Fibroblast of lung (primary cell): ENCODE data around the gene AGBL1. TPM values are rescaled to one million over a fixed set of nuclear protein-coding genes. Genes with fewer than 3 reads are reported as not detected.

Experiments
- DNase-seq, 2 donors: peaks; one replicate each; pipeline versions ENCODE4 v3.0.0 to v3.0.0-alpha.2; 2010; ENCODE audit warnings: low read depth in 2 of 2
- H2AFZ ChIP-seq: 2 replicates; pipeline ENCODE4 v1.5.1; 2012; ENCODE audit warnings: low read length, control low read depth, inconsistent platforms
- H3K27ac ChIP-seq: 2 replicates; pipeline ENCODE4 v1.5.1; 2011; ENCODE audit warnings: low read length, control low read depth; ENCODE audit not compliant: insufficient read depth
- H3K27me3 ChIP-seq: 2 replicates; pipeline ENCODE4 v1.5.1; 2011; ENCODE audit warnings: mild to moderate bottlenecking, low read length; ENCODE audit not compliant: control insufficient read depth, insufficient read depth
- H3K36me3 ChIP-seq: 2 replicates; pipeline ENCODE4 v1.5.1; 2011; ENCODE audit warnings: low read length; ENCODE audit not compliant: control insufficient read depth, insufficient read depth
- H3K4me1 ChIP-seq: 2 replicates; pipeline ENCODE4 v1.5.1; 2011; ENCODE audit warnings: low read length; ENCODE audit not compliant: control insufficient read depth, insufficient read depth; ENCODE audit errors: extremely low read depth
- H3K4me2 ChIP-seq: 2 replicates; pipeline ENCODE4 v1.5.1; 2011; ENCODE audit warnings: low read length, control low read depth; ENCODE audit not compliant: insufficient read depth; ENCODE audit errors: extremely low read depth
- H3K4me3 ChIP-seq, 4 experiments: fragments of 200-600 bp in 1 of 4; sonication (generic) in 1 of 4; replicated peaks in 1 of 4; 2 replicates each; pipeline ENCODE4 v1.5.1; 2011 to 2016; ENCODE audit warnings: low read length in 4 of 4, low read depth in 3 of 4, mild to moderate bottlenecking in 3 of 4, control low read depth in 2 of 4, inconsistent platforms in 1 of 4, mixed read lengths in 1 of 4; ENCODE audit not compliant: insufficient read depth in 1 of 4; ENCODE audit errors: control extremely low read depth in 1 of 4
- H3K79me2 ChIP-seq: 2 replicates; pipeline ENCODE4 v1.5.1; 2012; ENCODE audit warnings: mild to moderate bottlenecking, low read length, inconsistent platforms; ENCODE audit not compliant: control insufficient read depth, insufficient read depth
- H3K9ac ChIP-seq: 2 replicates; pipeline ENCODE4 v1.5.1; 2011; ENCODE audit warnings: mild to moderate bottlenecking, low read length, control low read depth; ENCODE audit not compliant: insufficient read depth
- H3K9me3 ChIP-seq: 2 replicates; pipeline ENCODE4 v1.5.1; 2012; ENCODE audit warnings: low read depth, low read length; ENCODE audit not compliant: control insufficient read depth, insufficient read depth
- H4K20me1 ChIP-seq: 2 replicates; pipeline ENCODE4 v1.5.1; 2011; ENCODE audit warnings: low read length; ENCODE audit not compliant: control insufficient read depth, insufficient read depth; ENCODE audit errors: extremely low read depth
- EZH2 ChIP-seq: IDR thresholded peaks from 2 replicates; pipeline ENCODE4 v1.5.1; 2012; ENCODE audit warnings: low read length, control low read depth, mild to moderate bottlenecking; ENCODE audit errors: missing control alignments
- polyA plus RNA-seq, 2 donors: library from polyadenylated mRNA; depleted of rRNA in 1 of 2; stranded (reverse) in 1 of 2; unstranded in 1 of 2; fragments of >200 nt; gene quantifications; 2 replicates each; pipeline ENCODE4 v1.2.1, GENCODE V29; 2011 to 2012; ENCODE audit warnings: missing spikeins in 1 of 2
- total RNA-seq: library from RNA; depleted of rRNA; stranded (reverse); fragments of >200 nt; gene quantifications from 2 replicates; pipeline ENCODE4 v1.2.1, GENCODE V29; 2014
- TF ChIP-seq, protein P1 (sequence below), 2 donors: IDR thresholded peaks in 1 of 2; conservative IDR thresholded peaks in 1 of 2; 1 replicate in 1 of 2; 2 replicates in 1 of 2; pipeline ENCODE4 v1.5.1; 2011 to 2012; ENCODE audit warnings: low read length in 2 of 2, control low read depth in 1 of 2, inconsistent platforms in 1 of 2, low read depth in 1 of 2, mild to moderate bottlenecking in 1 of 2

The AGBL1 gene
- total and polyA plus RNA-seq, 2 donors (not counting 1 experiment from before 2014, with no cell fraction given), result not detected

DNA sequence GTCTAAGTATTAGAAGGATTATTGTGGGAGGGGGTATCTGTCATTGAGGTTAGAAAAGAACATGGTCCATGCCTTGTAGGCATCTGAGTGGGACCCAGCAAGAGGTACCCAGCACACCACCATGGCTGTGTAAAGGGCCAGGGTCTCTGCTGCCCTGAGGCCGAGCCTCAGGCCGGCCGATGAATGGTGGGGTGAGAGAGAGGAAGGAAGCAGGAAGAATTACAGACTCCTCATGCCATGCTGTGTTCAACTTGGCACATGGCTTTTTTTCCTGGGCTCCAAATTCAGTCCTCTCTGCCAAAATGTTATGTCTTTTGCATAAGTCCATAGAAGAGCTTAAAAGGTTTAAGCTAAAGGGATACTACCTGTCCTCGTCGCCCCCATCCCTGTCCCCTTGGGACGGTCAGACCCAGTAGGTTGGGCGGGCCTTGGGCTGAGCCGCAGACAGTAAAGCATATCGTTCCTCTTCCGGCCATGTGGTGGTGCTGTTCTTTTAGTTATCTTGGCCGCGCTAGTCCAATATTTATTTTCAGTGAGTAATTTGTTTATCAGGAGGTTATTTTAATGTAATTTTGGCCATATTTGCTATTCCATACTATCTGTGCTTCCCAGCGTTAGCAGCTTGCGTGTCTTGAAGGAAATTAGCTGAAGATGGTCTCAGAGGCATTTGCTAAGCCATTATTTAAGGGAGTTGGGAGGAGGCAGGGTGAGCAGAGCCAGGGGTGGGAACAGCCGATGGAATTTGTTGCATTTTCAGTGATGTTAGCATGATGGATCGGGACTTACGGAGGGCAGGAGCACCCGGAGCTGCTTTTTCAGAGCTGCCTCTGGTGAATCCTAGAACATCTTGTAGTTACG lies 152.4 kb downstream of the AGBL1 start:
- Histone ChIP-seq H3K27me3 (no peaks in the 10 kb centered on the region), H3K27ac (no peak overlapping the region), H3K9ac (no peak overlapping the region), H3K4me1 (no peaks in the 10 kb centered on the region), H3K4me2 (peak overlapping the region; percentile 40), H4K20me1 (no peaks in the 10 kb centered on the region), H2AFZ (no peak overlapping the region), H3K9me3 (no peaks in the 10 kb centered on the region), H3K4me3 (no peak overlapping the region), H3K36me3 (no peaks in the 10 kb centered on the region), H3K79me2 (no peaks in the 10 kb centered on the region)
- no peak for TF ChIP-seq EZH2
- TF ChIP-seq, protein P1, sequence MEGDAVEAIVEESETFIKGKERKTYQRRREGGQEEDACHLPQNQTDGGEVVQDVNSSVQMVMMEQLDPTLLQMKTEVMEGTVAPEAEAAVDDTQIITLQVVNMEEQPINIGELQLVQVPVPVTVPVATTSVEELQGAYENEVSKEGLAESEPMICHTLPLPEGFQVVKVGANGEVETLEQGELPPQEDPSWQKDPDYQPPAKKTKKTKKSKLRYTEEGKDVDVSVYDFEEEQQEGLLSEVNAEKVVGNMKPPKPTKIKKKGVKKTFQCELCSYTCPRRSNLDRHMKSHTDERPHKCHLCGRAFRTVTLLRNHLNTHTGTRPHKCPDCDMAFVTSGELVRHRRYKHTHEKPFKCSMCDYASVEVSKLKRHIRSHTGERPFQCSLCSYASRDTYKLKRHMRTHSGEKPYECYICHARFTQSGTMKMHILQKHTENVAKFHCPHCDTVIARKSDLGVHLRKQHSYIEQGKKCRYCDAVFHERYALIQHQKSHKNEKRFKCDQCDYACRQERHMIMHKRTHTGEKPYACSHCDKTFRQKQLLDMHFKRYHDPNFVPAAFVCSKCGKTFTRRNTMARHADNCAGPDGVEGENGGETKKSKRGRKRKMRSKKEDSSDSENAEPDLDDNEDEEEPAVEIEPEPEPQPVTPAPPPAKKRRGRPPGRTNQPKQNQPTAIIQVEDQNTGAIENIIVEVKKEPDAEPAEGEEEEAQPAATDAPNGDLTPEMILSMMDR (conservative IDR thresholded peaks at IDR 0.05 in 1 of 2, IDR thresholded peaks at IDR 0.05 in 1 of 2; ENCODE audit: low read depth in 1 of 2, low read length in 2 of 2), result peak; percentile 41 to 48
- peak; percentile 25 to 31 for DNase-seq

DNA sequence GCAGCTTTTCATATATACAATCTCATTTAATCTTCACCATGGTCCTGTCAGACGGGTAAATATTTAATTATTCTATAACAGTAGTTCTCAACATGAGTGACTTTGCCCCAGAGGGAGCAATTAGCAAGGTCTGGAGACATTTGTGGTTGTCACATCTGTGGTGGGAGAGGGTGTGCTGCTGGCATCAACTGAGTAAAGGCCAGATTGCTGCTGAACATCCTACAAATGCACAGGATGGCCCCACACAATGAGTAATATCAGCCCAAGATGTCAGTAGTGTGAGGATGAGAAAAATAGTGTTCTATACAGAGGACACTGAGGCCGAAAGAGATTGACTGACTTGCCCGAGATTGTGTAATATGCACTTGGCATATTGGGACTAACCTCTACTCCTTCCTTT lies 156.0 kb downstream of the AGBL1 start:
- no peak overlapping the region for H3K9ac ChIP-seq
- no peak for TF ChIP-seq EZH2
- TF ChIP-seq, protein P1 (conservative IDR thresholded peaks at IDR 0.05 in 1 of 2, IDR thresholded peaks at IDR 0.05 in 1 of 2; ENCODE audit: low read depth in 1 of 2, low read length in 2 of 2), result no peak
- no peaks in the 10 kb centered on the region for H3K4me1 ChIP-seq
- no peaks in the 10 kb centered on the region for H3K9me3 ChIP-seq
- H3K4me3 ChIP-seq, result no peak overlapping the region
- H3K4me2 ChIP-seq, result no peak overlapping the region
- no peak for DNase-seq
- H2AFZ ChIP-seq, result no peak overlapping the region
- H3K36me3 ChIP-seq, result no peaks in the 10 kb centered on the region
- H3K79me2 ChIP-seq, result no peaks in the 10 kb centered on the region
- no peaks in the 10 kb centered on the region for H3K27me3 ChIP-seq
- no peaks in the 10 kb centered on the region for H4K20me1 ChIP-seq
- no peak overlapping the region for H3K27ac ChIP-seq

DNA sequence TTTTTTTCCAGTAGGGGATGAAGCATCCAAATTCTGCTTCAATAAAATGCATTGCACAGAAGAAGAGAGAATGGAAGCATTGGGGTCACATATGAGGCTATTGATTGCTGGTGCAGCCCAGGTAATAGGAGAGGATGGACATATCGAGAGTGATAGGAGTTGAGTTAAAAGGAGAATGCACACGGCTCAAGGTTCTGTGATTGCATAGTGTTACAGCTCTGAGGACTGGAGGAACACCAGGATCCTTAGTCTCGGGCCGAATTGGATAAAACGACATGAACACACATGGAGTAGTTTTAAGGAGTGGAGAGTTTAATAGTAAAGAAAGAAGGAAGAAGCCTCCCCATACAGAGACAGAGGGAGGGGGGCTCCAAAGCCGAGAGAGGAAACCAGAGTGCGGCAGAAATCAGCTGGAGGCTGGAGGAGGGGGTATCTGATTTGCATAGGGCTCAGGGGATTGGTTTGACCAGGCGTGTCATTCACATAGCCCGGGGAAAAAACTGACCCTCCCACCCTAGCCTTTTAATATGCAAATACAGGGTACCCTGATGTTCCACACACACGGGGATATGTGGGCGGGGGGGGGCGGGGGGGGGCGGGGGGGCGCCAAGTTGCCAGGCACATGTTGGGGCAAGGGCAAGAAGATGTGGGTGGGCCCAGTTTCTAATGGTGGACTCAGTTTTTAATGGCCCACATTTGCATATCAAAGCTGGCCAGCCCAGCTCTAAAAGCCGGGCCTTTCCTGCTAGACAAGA lies 156.9 kb downstream of the AGBL1 start:
- Histone ChIP-seq H3K9ac (no peak overlapping the region), H4K20me1 (no peaks in the 10 kb centered on the region), H3K27me3 (no peaks in the 10 kb centered on the region), H3K9me3 (no peaks in the 10 kb centered on the region), H3K27ac (no peak overlapping the region), H3K79me2 (no peaks in the 10 kb centered on the region), H3K4me2 (no peak overlapping the region), H2AFZ (no peak overlapping the region), H3K4me3 (no peak overlapping the region), H3K36me3 (no peaks in the 10 kb centered on the region), H3K4me1 (no peaks in the 10 kb centered on the region)
- DNase-seq, result no peak
- no peak for TF ChIP-seq EZH2
- TF ChIP-seq, protein P1 (conservative IDR thresholded peaks at IDR 0.05 in 1 of 2, IDR thresholded peaks at IDR 0.05 in 1 of 2; ENCODE audit: low read depth in 1 of 2, low read length in 2 of 2), result no peak
